Hepatocyte (in vitro differentiated cells): Measurements from ENCODE around the gene ZFYVE27. TPM values are rescaled to one million over a fixed set of nuclear protein-coding genes. Genes with fewer than 3 reads are reported as not detected.

Experiments used
- DNase-seq: peaks from one replicate; pipeline ENCODE4 v3.0.0-alpha.2; 2016; ENCODE audit warnings: low spot score
- H2AFZ ChIP-seq: fragments of 200-600 bp; sonication (generic); 2 replicates; pipeline ENCODE4 v1.6.0; 2016; ENCODE audit warnings: antibody characterized with exemption, mild to moderate bottlenecking
- H3K27ac ChIP-seq: fragments of 200-600 bp; sonication (generic); 2 replicates; pipeline ENCODE4 v1.5.1; 2016; ENCODE audit warnings: mild to moderate bottlenecking
- H3K27me3 ChIP-seq: fragments of 200-600 bp; sonication (generic); 2 replicates; pipeline ENCODE4 v1.6.1; 2016
- H3K36me3 ChIP-seq: fragments of 200-600 bp; sonication (generic); replicated peaks from 2 replicates; pipeline ENCODE4 v1.5.1; 2016; ENCODE audit warnings: low read depth; ENCODE audit not compliant: insufficient read depth
- H3K4me1 ChIP-seq: fragments of 200-600 bp; sonication (generic); 2 replicates; pipeline ENCODE4 v1.5.1; 2016; ENCODE audit warnings: mild to moderate bottlenecking, moderate library complexity; ENCODE audit not compliant: insufficient read depth
- H3K4me2 ChIP-seq: fragments of 200-600 bp; sonication (generic); 2 replicates; pipeline ENCODE4 v1.6.0; 2016
- H3K4me3 ChIP-seq: fragments of 200-600 bp; sonication (generic); 2 replicates; pipeline ENCODE4 v1.5.1; 2016; ENCODE audit warnings: mild to moderate bottlenecking
- H3K79me2 ChIP-seq: fragments of 200-600 bp; sonication (generic); 2 replicates; pipeline ENCODE4 v1.6.0; 2017; ENCODE audit warnings: mild to moderate bottlenecking
- H3K9me2 ChIP-seq: fragments of 200-600 bp; sonication (generic); replicated peaks from 2 replicates; pipeline ENCODE4 v1.6.0; 2017; ENCODE audit warnings: mild to moderate bottlenecking; ENCODE audit not compliant: insufficient read depth
- H3K9me3 ChIP-seq: fragments of 200-600 bp; sonication (generic); 2 replicates; pipeline ENCODE4 v1.5.1; 2016; ENCODE audit warnings: low read depth, mild to moderate bottlenecking
- H4K20me1 ChIP-seq: fragments of 200-600 bp; sonication (generic); 2 replicates; pipeline ENCODE4 v1.6.0; 2016; ENCODE audit warnings: mild to moderate bottlenecking; ENCODE audit not compliant: insufficient read depth, poor library complexity, severe bottlenecking
- EZH2 ChIP-seq: fragments of 200-600 bp; sonication (generic); IDR thresholded peaks from 2 replicates; pipeline ENCODE4 v1.6.1; 2016; ENCODE audit warnings: antibody characterized with exemption, mild to moderate bottlenecking, borderline replicate concordance
- EZH2phosphoT487 ChIP-seq: fragments of 200-600 bp; sonication (generic); IDR thresholded peaks from one replicate; pipeline ENCODE4 v1.6.1; 2018; ENCODE audit warnings: antibody characterized with exemption, mild to moderate bottlenecking, low read depth, moderate library complexity; ENCODE audit not compliant: unreplicated experiment, severe bottlenecking
- WGBS: methylation state at CpG from one replicate; pipeline ENCODE4 v1.1.6; 2016; ENCODE audit warnings: low lambda C conversion rate; ENCODE audit errors: missing lambda C conversion rate; 5-methylcytosine and 5-hydroxymethylcytosine counted together
- polyA plus RNA-seq: library from polyadenylated mRNA; unstranded; fragments of >200 nt; fragmentation: Nextera tagmentation; extraction: Ambion mirVana; gene quantifications from 2 replicates; pipeline ENCODE4 v1.2.1, GENCODE V29; 2016
- total RNA-seq: library from RNA; depleted of rRNA; stranded (reverse); fragments of >200 nt; gene quantifications from 2 replicates; pipeline ENCODE4 v1.2.3, GENCODE V29; 2014
- TF ChIP-seq, protein P1 (sequence below): fragments of 200-600 bp; sonication (generic); IDR thresholded peaks from 2 replicates; pipeline ENCODE4 v1.5.1; 2016; ENCODE audit warnings: antibody characterized with exemption, mild to moderate bottlenecking; ENCODE audit not compliant: poor library complexity

The ZFYVE27 gene
- total and polyA plus RNA-seq, 2 experiments from 2014 or later: 24.9 to 30.3 TPM

- peak; percentile 78 for DNase-seq
- H3K4me2 ChIP-seq: no peak overlapping the region
Observed at GRCh38 chr10:97791824-97792721, 55.1 kb downstream of the ZFYVE27 start.

GRCh38 chr10:97795886-97796285 is 59.0 kb downstream of the ZFYVE27 start:
- Histone ChIP-seq H3K27me3 (no peaks in the 10 kb centered on the region), H3K79me2 (no peaks in the 10 kb centered on the region), H4K20me1 (no peaks in the 10 kb centered on the region), H3K9me3 (no peaks in the 10 kb centered on the region), H2AFZ (no peak overlapping the region), H3K4me2 (no peak overlapping the region), H3K4me1 (no peaks in the 10 kb centered on the region), H3K27ac (no peak overlapping the region), H3K36me3 (no peaks in the 10 kb centered on the region), H3K9me2 (no peaks in the 10 kb centered on the region), H3K4me3 (no peak overlapping the region)
- 45% methylated on average over 4 of the region's 4 CpGs for WGBS
- DNase-seq: no peak
- no peak for TF ChIP-seq EZH2
- TF ChIP-seq EZH2phosphoT487: no peak
- TF ChIP-seq, protein P1, sequence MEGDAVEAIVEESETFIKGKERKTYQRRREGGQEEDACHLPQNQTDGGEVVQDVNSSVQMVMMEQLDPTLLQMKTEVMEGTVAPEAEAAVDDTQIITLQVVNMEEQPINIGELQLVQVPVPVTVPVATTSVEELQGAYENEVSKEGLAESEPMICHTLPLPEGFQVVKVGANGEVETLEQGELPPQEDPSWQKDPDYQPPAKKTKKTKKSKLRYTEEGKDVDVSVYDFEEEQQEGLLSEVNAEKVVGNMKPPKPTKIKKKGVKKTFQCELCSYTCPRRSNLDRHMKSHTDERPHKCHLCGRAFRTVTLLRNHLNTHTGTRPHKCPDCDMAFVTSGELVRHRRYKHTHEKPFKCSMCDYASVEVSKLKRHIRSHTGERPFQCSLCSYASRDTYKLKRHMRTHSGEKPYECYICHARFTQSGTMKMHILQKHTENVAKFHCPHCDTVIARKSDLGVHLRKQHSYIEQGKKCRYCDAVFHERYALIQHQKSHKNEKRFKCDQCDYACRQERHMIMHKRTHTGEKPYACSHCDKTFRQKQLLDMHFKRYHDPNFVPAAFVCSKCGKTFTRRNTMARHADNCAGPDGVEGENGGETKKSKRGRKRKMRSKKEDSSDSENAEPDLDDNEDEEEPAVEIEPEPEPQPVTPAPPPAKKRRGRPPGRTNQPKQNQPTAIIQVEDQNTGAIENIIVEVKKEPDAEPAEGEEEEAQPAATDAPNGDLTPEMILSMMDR: no peak

More at GRCh38 chr10:97791824-97792721, 55.1 kb downstream of the ZFYVE27 start:
- WGBS: 34% methylated on average over 13 of the region's 13 CpGs
- Histone ChIP-seq H3K79me2 (no peaks in the 10 kb centered on the region), H3K9me3 (no peaks in the 10 kb centered on the region), H3K4me3 (no peak overlapping the region), H3K9me2 (no peaks in the 10 kb centered on the region), H3K27ac (no peak overlapping the region), H3K27me3 (no peaks in the 10 kb centered on the region), H3K4me1 (no peaks in the 10 kb centered on the region), H4K20me1 (no peaks in the 10 kb centered on the region), H2AFZ (no peak overlapping the region), H3K36me3 (no peaks in the 10 kb centered on the region)
- no peak for TF ChIP-seq EZH2
- TF ChIP-seq EZH2phosphoT487: no peak
- TF ChIP-seq, protein P1: peak; percentile 80

DNA sequence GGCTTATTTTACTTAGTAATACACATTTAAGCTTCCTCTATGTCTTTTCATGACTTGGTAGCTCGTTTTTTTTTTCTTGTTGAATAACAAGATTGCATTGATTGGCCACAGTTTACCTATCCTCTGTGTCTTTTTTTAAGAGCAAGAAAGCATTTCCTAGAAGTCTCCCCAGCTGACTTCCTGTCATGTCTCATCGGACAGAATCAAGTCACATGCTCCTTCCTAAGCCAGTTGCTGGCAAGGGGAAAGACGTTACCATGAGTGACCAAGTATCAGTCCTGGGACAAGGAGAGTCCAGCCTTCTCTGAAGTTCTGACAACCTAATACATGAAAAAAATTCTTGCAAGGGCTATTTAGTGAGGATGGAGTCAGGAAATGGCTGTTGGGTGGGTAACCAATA is 59.7 kb downstream of the ZFYVE27 start:
- Histone ChIP-seq H3K27me3 (no peaks in the 10 kb centered on the region), H3K27ac (no peak overlapping the region), H3K9me3 (no peaks in the 10 kb centered on the region), H2AFZ (no peak overlapping the region), H3K79me2 (no peaks in the 10 kb centered on the region), H3K36me3 (no peaks in the 10 kb centered on the region), H3K9me2 (no peaks in the 10 kb centered on the region), H3K4me3 (no peak overlapping the region), H3K4me2 (no peak overlapping the region), H3K4me1 (no peaks in the 10 kb centered on the region), H4K20me1 (no peaks in the 10 kb centered on the region)
- WGBS: 65% methylated on average over 3 of the region's 3 CpGs
- DNase-seq: no peak
- TF ChIP-seq, protein P1: no peak
- TF ChIP-seq EZH2 (no peak), EZH2phosphoT487 (no peak)
